ENCODE data around the gene TF. TPM values are rescaled to one million over a fixed set of nuclear protein-coding genes. Genes with fewer than 3 reads are reported as not detected.

TF gene
- polyA plus RNA-seq, 1 donor (not counting 4 experiments of a cell fraction or from before 2014, with no cell fraction given), result 0.30 TPM

GRCh38 chr3:133829310-133829707 is 83.1 kb downstream of the TF start:
- Histone ChIP-seq H4K20me1 (ENCODE audit: control insufficient read depth, extremely low read depth, insufficient read depth, low read length) (no peaks in the 10 kb centered on the region), H3K9me3 (ENCODE audit: control insufficient read depth, low read depth, low read length) (no peaks in the 10 kb centered on the region)
- no peak for FAIRE-seq

GRCh38 chr3:133830071-133830470 is 83.9 kb downstream of the TF start:
- dilution Hi-C loops (cut with MboI; ENCODE audit: extremely low pct_ligation_motif_present, low sequenced_read_pairs), result no loop called here
- Histone ChIP-seq H3K4me2 (ENCODE audit: control insufficient read depth, extremely low read depth, insufficient read depth, low read depth, low read length) (no peak overlapping the region), H3K4me1 (ENCODE audit: control insufficient read depth, extremely low read depth, insufficient read depth, low read length) (no peaks in the 10 kb centered on the region), H3K79me2 (ENCODE audit: control insufficient read depth, insufficient read depth, low read length) (no peaks in the 10 kb centered on the region), H3K9ac (ENCODE audit: control insufficient read depth, extremely low read depth, insufficient read depth, low read length) (no peak overlapping the region), H2AFZ (ENCODE audit: control insufficient read depth, low read length) (no peak overlapping the region), H3K27me3 (ENCODE audit: control insufficient read depth, extremely low read depth, insufficient read depth, low read length) (peaks cover 4% of the 10 kb centered on the region), H3K4me3 (ENCODE audit: control insufficient read depth in 2 of 3, extremely low read depth in 1 of 3, insufficient read depth in 2 of 3, low read depth in 1 of 3, low read length in 3 of 3) (no peak overlapping the region), H3K9me3 (ENCODE audit: control insufficient read depth, low read depth, low read length) (no peaks in the 10 kb centered on the region), H3K27ac (ENCODE audit: control insufficient read depth, insufficient read depth, low read length) (no peak overlapping the region), H3K36me3 (ENCODE audit: control insufficient read depth in 2 of 2, extremely low read depth in 1 of 2, insufficient read depth in 2 of 2, low read length in 2 of 2) (peaks cover 0 to 1% of the 10 kb centered on the region in 2 experiments), H3K9me1 (ENCODE audit: control insufficient read depth, extremely low read depth, insufficient read depth, low read length) (no peaks in the 10 kb centered on the region), H4K20me1 (ENCODE audit: control insufficient read depth, extremely low read depth, insufficient read depth, low read length) (no peaks in the 10 kb centered on the region)
- DNase-seq (ENCODE audit: low read depth, low spot score) (no peak), FAIRE-seq (no peak)
- TF ChIP-seq CTCF (optimal IDR thresholded peaks at IDR 0.05 in 1 of 3, IDR thresholded peaks at IDR 0.05 in 1 of 3, conservative IDR thresholded peaks at IDR 0.05 in 1 of 3; ENCODE audit: extremely low read depth in 1 of 3, insufficient read depth in 2 of 3, low read length in 3 of 3) (no peak), EZH2 (IDR thresholded peaks at IDR 0.05; ENCODE audit: low read length) (no peak)

More at GRCh38 chr3:133829310-133829707, 83.1 kb downstream of the TF start:
- H3K27ac ChIP-seq (ENCODE audit: control insufficient read depth, insufficient read depth, low read length), result no peak overlapping the region
- dilution Hi-C loops (cut with MboI; ENCODE audit: extremely low pct_ligation_motif_present, low sequenced_read_pairs), result no loop called here
- peaks cover 4% of the 10 kb centered on the region for H3K27me3 ChIP-seq (ENCODE audit: control insufficient read depth, extremely low read depth, insufficient read depth, low read length)
- no peaks in the 10 kb centered on the region for H3K4me1 ChIP-seq (ENCODE audit: control insufficient read depth, extremely low read depth, insufficient read depth, low read length)
- no peak overlapping the region for H3K4me3 ChIP-seq (ENCODE audit: control insufficient read depth in 2 of 3, extremely low read depth in 1 of 3, insufficient read depth in 2 of 3, low read depth in 1 of 3, low read length in 3 of 3)
- H3K4me2 ChIP-seq (ENCODE audit: control insufficient read depth, extremely low read depth, insufficient read depth, low read depth, low read length), result no peak overlapping the region
- no peak overlapping the region for H3K9ac ChIP-seq (ENCODE audit: control insufficient read depth, extremely low read depth, insufficient read depth, low read length)
- H3K36me3 ChIP-seq (ENCODE audit: control insufficient read depth in 2 of 2, extremely low read depth in 1 of 2, insufficient read depth in 2 of 2, low read length in 2 of 2), result peaks cover 1 to 5% of the 10 kb centered on the region in 2 experiments
- H3K9me1 ChIP-seq (ENCODE audit: control insufficient read depth, extremely low read depth, insufficient read depth, low read length), result no peaks in the 10 kb centered on the region
- no peaks in the 10 kb centered on the region for H3K79me2 ChIP-seq (ENCODE audit: control insufficient read depth, insufficient read depth, low read length)
- no peak overlapping the region for H2AFZ ChIP-seq (ENCODE audit: control insufficient read depth, low read length)
- no peak for DNase-seq (ENCODE audit: low read depth, low spot score)
- no peak for TF ChIP-seq EZH2 (IDR thresholded peaks at IDR 0.05; ENCODE audit: low read length)
- no peak for TF ChIP-seq CTCF (optimal IDR thresholded peaks at IDR 0.05 in 1 of 3, IDR thresholded peaks at IDR 0.05 in 1 of 3, conservative IDR thresholded peaks at IDR 0.05 in 1 of 3; ENCODE audit: extremely low read depth in 1 of 3, insufficient read depth in 2 of 3, low read length in 3 of 3)
